OCI-LY3 (cell line): Measurements from ENCODE around the gene HSPA1L.

Source experiments
- H2AFZ ChIP-seq: fragments of 200-600, 300-600 bp; shearing (Covaris generic); 2 replicates; pipeline ENCODE4 v1.6.0; 2014; ENCODE audit warnings: antibody characterized with exemption, low read depth, low read length
- H3K27ac ChIP-seq: fragments of 200-600, 300-600 bp; sonication (generic); 2 replicates; pipeline ENCODE4 v1.5.1; 2014; ENCODE audit warnings: mild to moderate bottlenecking, low read length, moderate library complexity, mixed read lengths
- H3K27me3 ChIP-seq: fragments of 200-600, 300-600 bp; sonication (generic); 2 replicates; pipeline ENCODE4 v1.6.1; 2014; ENCODE audit warnings: low read depth, low read length, mixed read lengths
- H3K36me3 ChIP-seq: fragments of 200-600, 300-600 bp; sonication (generic); replicated peaks from 2 replicates; pipeline ENCODE3; 2014; ENCODE audit warnings: low read depth, low read length, mixed read lengths
- H3K4me1 ChIP-seq: fragments of 300-600, 200-600 bp; sonication (generic); 2 replicates; pipeline ENCODE4 v1.6.1; 2014; ENCODE audit warnings: low read length, mixed read lengths
- H3K4me2 ChIP-seq: fragments of 200-600, 300-600 bp; sonication (generic); 2 replicates; pipeline ENCODE4 v1.6.1; 2014; ENCODE audit warnings: low read length, mixed read lengths
- H3K4me3 ChIP-seq: fragments of 300-600, 200-600 bp; sonication (generic); 2 replicates; pipeline ENCODE4 v1.5.1; 2014; ENCODE audit warnings: antibody characterized with exemption, mild to moderate bottlenecking, low read length, moderate library complexity
- H3K79me2 ChIP-seq: fragments of 300-600, 200-600 bp; shearing (Covaris generic); 2 replicates; pipeline ENCODE4 v1.6.1; 2014; ENCODE audit warnings: mild to moderate bottlenecking, low read length, mixed read lengths
- H3K9ac ChIP-seq: fragments of 300-600, 200-600 bp; shearing (Covaris generic); 2 replicates; pipeline ENCODE4 v1.6.0; 2014; ENCODE audit warnings: mild to moderate bottlenecking, low read length, moderate library complexity
- H3K9me3 ChIP-seq: fragments of 200-600, 300-600 bp; shearing (Covaris generic); 2 replicates; pipeline ENCODE4 v1.6.1; 2014; ENCODE audit warnings: low read length, mixed read lengths; ENCODE audit not compliant: insufficient read depth
- H4K20me1 ChIP-seq: fragments of 200-600, 300-600 bp; sonication (generic); 2 replicates; pipeline ENCODE4 v1.6.1; 2016; ENCODE audit warnings: low read length, mixed read lengths; ENCODE audit not compliant: insufficient read depth
- EZH2phosphoT487 ChIP-seq: fragments of 200-600 bp; shearing (Covaris generic); IDR thresholded peaks from 2 replicates; pipeline ENCODE4 v1.6.1; 2018; ENCODE audit warnings: antibody characterized with exemption, mixed run types, low read depth
- TF ChIP-seq, protein P1 (sequence below): fragments of 200-600, 300-600 bp; sonication (generic); IDR thresholded peaks from 2 replicates; pipeline ENCODE4 v1.5.1; 2014; ENCODE audit warnings: antibody characterized with exemption, low read length, low read depth

HSPA1L gene

DNA sequence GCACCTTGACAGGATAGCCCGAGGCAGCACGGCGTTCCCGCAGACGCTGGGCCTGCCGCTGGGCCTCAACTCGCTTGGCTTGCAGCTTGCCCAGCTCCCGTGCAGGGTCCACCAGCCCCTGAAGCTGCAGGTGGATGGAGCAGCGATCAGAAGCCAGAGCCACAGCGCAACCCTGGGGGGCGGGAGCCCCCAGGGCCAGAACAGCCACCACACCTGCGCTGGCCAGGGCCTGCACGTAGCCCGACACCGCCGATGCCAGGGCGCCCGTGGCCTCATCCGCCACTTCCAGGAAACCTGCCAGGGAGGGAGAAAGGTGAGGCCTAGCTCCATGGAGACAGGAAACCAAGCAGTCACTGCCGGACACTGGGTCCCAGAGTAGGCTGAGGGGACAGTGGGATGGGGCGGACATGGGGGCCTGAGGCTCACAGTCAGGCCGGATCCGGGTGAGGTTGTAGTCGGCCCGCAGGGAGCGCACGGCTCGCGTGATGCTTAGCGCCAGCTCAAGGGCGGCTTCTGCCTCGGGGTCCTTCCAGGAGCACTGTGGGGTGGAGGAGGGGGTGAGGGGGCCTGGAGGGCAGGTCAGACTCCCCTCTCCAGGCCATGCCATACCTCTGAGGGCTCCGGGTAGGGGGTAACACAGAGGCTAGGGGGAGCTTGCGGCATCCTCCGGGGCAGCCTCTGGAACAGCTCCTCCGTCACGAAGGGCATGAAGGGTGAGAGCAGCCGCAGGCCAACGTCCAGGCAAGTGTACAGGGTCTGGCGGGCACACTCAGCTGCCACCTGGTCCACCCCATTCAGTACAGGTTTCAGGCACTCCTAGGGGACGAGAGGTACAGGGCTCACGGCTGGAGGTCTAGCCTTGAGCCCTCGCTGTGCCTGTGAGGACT is 35.8 kb downstream of the HSPA1L start:
- H3K4me1 ChIP-seq = peaks cover 7% of the 10 kb centered on the region
- H3K9ac ChIP-seq = no peak overlapping the region
- no peak overlapping the region for H3K27ac ChIP-seq
- H3K79me2 ChIP-seq = no peaks in the 10 kb centered on the region
- no peaks in the 10 kb centered on the region for H3K9me3 ChIP-seq
- no peak overlapping the region for H2AFZ ChIP-seq
- peaks cover 13% of the 10 kb centered on the region for H3K36me3 ChIP-seq
- TF ChIP-seq, protein P1, sequence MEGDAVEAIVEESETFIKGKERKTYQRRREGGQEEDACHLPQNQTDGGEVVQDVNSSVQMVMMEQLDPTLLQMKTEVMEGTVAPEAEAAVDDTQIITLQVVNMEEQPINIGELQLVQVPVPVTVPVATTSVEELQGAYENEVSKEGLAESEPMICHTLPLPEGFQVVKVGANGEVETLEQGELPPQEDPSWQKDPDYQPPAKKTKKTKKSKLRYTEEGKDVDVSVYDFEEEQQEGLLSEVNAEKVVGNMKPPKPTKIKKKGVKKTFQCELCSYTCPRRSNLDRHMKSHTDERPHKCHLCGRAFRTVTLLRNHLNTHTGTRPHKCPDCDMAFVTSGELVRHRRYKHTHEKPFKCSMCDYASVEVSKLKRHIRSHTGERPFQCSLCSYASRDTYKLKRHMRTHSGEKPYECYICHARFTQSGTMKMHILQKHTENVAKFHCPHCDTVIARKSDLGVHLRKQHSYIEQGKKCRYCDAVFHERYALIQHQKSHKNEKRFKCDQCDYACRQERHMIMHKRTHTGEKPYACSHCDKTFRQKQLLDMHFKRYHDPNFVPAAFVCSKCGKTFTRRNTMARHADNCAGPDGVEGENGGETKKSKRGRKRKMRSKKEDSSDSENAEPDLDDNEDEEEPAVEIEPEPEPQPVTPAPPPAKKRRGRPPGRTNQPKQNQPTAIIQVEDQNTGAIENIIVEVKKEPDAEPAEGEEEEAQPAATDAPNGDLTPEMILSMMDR = no peak
- no peak for TF ChIP-seq EZH2phosphoT487
- H4K20me1 ChIP-seq = no peaks in the 10 kb centered on the region
- no peak overlapping the region for H3K4me2 ChIP-seq
- H3K4me3 ChIP-seq = no peak overlapping the region
- no peaks in the 10 kb centered on the region for H3K27me3 ChIP-seq

DNA sequence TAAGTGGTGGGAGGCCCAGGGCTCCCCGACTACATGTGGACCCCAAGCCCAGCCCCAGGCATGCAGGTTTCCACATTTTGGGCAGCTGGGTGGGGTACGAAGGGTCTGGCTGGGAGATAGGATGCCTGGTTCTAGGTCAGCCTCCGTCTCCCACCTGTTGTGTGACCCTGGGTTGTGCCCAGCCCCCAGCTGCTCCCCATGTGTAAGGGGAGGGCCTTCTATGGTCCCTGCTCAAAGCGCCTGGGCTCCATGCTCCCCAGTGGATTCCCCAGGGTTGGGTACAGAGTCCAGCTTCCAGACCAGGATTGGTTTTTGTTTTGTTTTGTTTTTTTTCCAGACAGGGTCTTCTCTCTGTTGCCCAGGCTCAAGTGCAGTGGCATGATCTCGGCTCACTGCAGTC is 36.9 kb downstream of the HSPA1L start:
- H2AFZ ChIP-seq = no peak overlapping the region
- peaks cover 7% of the 10 kb centered on the region for H3K4me1 ChIP-seq
- H3K27ac ChIP-seq = no peak overlapping the region
- H3K4me2 ChIP-seq = no peak overlapping the region
- no peaks in the 10 kb centered on the region for H3K79me2 ChIP-seq
- TF ChIP-seq, protein P1 = no peak
- no peak for TF ChIP-seq EZH2phosphoT487
- no peaks in the 10 kb centered on the region for H3K27me3 ChIP-seq
- peaks cover 10% of the 10 kb centered on the region for H3K36me3 ChIP-seq
- no peak overlapping the region for H3K4me3 ChIP-seq
- H4K20me1 ChIP-seq = no peaks in the 10 kb centered on the region
- H3K9ac ChIP-seq = no peak overlapping the region
- H3K9me3 ChIP-seq = no peaks in the 10 kb centered on the region

DNA sequence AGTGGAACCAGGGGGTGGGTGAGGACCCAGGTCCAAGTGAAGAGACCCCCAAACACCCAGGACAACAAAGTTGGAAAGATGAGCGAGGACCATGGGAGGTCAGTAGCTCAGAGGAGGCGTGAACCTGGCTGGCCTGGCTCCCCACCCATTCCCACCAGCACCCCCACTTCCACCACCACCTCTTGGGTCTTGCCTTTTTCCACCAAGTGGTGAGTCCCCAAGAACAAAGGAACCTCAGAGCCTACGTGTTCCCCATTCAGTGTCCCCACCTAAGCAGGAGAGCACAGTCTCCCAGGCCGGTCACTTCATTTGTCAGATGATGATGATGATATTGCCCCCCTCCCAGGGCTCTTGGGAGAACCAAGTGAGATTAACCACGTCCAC is 37.4 kb downstream of the HSPA1L start:
- H3K27me3 ChIP-seq = no peaks in the 10 kb centered on the region
- H3K4me2 ChIP-seq = no peak overlapping the region
- H3K79me2 ChIP-seq = no peaks in the 10 kb centered on the region
- peaks cover 7% of the 10 kb centered on the region for H3K4me1 ChIP-seq
- no peak overlapping the region for H3K27ac ChIP-seq
- H3K9ac ChIP-seq = no peak overlapping the region
- no peaks in the 10 kb centered on the region for H4K20me1 ChIP-seq
- H3K9me3 ChIP-seq = no peaks in the 10 kb centered on the region
- H3K4me3 ChIP-seq = no peak overlapping the region
- TF ChIP-seq, protein P1 = no peak
- no peak for TF ChIP-seq EZH2phosphoT487
- H3K36me3 ChIP-seq = peaks cover 10% of the 10 kb centered on the region
- H2AFZ ChIP-seq = no peak overlapping the region

DNA sequence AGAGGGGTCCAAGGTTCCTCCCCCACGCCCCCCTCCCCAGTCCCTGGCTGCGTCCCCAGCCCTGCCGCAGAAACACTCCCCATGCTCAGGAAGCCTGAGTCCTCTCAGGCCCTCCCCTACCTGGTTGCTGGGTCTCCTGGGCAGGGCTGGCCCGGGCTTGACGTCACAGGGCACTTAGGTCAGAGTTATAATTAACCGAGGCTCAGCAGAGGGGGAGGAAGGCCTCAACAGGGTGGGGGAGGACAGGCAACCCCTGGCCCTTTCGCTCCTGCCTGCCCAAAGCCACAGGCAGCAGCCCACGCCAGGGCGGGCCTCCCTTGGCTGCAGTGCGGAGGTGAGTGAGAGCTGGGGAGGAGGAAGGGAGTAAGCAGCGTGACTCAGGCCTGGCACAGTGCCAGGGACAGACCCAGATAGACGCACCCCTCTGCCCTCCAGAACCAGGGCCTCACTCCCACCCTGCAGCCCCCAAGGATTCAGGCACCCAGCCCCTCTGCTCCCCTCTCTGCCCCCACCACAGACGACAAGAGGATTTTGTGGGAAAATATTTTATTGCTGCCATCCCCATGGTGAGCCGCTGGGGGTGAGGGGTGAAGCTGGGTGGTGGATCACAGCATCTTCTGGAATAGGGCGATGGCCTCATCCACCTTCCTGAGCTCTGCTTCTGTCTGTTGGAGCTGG is 38.0 kb downstream of the HSPA1L start, which contains the start of gene VWA7:
VWA7 (minus strand) TSS at position 340 of the 678 bp plus-strand sequence. CDS start 549 bp downstream, outside the sequence.
- Histone ChIP-seq H3K9ac (no peak within 1 kb of the TSS), H3K79me2 (no peaks in the 10 kb centered on the region), H4K20me1 (no peaks in the 10 kb centered on the region), H3K4me3 (no peak within 1 kb of the TSS), H2AFZ (no peak within 1 kb of the TSS), H3K27me3 (no peaks in the 10 kb centered on the region), H3K27ac (no peak within 1 kb of the TSS), H3K4me2 (0 out of 2 replicates have a peak within 1 kb of the TSS, but pooled peaks have one; percentile 11), H3K36me3 (peaks cover 9% of the 10 kb centered on the region), H3K9me3 (no peaks in the 10 kb centered on the region), H3K4me1 (peaks cover 7% of the 10 kb centered on the region)
- no peak for TF ChIP-seq EZH2phosphoT487
- TF ChIP-seq, protein P1 = no peak
